T1000 (cell line): Measurements from ENCODE around the gene SLC17A5.
"Not testable (repeated sequence)": the region's sequence is repeated elsewhere in the genome, so short reads cannot be mapped to it uniquely, and the experiment has no call there.

ENCODE experiments used
- DNase-seq: peaks from one replicate; lab custom pipeline; 2025; ENCODE audit warnings: mixed read lengths; lab: John Stamatoyannopoulos, UW

SLC17A5 gene

DNA sequence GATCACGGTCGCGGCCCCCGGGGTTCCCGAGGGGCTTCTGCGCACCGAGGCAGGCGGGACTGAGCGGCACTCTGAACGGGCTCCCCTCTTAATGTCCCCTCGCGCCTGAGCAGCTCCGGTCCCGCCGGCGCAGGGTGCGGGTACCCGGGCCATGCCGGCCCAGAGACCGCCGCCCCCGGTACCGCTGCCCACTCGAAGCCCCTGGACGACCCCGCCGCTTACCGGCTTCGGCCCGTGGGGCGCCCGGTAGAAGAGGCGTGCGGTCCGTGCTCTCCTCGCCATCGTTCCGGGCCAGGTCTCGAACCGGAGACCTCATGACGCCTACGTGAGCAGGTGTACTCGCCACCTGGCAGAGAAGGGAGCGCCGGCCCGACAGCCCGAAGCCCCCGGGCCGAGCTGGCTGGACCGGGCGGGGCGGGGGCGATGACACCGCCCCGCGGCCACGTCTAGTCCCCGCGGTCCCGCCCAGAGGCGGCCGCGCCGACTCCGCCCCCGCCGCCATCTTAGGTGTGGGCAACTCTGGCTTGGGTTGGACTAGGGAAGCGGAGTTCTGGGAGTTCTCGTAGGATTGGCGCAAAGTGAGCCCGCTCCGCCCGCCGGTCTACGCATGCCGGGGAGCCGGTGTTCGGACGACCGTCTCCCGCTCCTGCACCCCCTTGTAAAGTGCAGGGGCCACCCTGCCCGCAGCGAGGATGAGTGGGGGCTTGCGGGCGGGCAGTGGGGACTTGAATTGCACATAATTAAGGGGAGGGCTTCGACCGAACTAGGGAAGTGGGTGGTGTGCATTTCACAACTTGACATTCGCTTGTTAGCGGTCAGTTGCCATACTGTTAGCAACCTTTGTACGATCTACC is at the start of gene SLC17A5:
Gene SLC17A5, minus strand, starts transcription at position 422 of the 854 bp plus-strand sequence. Its CDS starts 106 bp downstream, at position 316.
- DNase-seq, result peak; percentile 84

DNA sequence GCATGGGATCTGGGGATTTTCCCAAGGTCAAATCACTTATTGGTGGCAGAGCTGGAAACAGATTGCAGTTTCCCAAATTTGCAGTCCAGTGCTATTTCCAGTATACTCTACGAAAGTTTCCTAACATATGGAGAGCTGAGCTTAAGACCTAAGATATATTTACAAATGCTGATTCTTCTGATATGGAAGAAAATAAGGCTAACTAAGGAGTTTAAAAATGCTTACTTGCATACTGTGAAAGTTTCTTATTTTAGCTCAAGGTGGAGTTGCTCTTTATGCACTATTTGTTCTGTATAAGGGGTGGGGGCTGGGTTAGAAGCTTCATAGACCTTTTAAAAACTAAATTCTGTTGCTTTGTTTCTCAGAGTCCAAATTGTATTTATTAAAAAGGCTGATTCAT is 49.7 kb upstream of the SLC17A5 start:
- no peak for DNase-seq

GRCh38 chr6:73702444-73702843 is 48.7 kb upstream of the SLC17A5 start:
- no peak for DNase-seq

DNA sequence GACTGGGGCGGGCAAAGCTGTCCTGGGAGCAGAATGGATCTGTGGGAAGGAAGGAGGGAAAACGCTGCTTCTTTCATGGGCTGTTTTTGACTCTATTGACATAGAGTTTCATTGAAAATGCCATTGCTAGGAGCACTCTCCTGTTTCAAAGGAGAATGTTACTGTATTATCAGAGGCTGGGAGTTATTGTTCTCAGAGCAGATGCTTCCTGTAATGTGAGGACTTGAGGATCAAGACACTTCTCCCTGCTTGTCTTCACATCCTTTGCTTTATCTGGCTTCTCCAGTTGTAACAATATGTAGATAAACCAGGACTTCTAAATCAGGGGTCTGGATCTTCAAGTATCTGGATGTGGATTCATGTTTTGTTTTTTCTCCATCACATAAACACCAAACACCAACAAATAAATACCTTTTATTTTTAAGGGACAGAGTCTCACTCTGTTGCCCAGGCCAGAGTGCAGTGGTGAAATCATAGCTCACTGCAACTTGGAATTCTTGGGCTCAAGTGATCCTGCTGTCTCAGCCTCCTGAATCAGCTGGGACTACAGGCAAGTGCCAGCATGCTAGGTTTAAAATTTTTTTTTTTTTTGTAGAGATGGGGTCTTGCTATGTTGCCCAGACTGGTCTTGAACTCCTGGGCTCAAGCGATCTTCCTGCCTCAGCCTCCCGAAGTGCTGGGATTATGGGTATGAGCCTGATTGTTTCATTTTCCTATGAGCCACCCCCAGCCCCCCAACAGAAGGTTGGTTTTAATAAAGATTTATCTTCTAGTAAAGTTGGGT is 46.1 kb upstream of the SLC17A5 start:
- DNase-seq, result no peak

- DNase-seq, result no peak
Observed at GRCh38 chr6:73696966-73697655, 43.3 kb upstream of the SLC17A5 start.

DNA sequence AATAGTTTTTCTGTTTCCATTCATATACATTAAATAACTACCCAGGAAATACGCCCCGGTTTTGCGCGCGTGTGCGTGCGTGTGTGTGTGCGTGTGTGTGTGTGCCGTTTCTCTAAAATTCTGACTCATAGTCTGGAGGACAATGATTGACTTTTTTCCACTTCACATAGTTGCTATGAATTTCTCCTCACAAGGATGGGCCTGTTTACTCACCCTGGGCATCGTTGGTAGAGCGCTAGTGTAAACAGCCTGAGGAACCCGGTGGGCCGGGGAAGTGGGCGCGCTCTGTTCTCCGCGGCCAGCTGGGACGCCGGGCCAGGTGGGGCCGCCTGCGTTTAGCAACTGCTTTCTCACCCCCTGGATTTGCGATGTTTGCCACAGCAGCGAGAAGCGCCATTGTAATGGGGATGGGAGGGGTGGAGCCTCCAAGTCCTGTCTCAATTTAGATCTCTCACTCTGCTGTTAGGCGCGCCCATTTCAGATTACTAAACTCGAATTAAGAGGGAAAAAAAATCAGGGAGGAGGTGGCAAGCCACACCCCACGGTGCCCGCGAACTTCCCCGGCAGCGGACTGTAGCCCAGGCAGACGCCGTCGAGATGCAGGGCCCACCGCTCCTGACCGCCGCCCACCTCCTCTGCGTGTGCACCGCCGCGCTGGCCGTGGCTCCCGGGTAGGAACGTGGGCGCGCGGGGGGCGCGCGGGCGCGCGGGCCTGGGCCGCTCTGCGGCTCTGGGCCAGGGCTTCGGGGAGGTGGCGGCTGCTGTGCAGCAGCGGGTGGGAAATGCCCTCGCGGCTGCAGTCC is 42.0 kb upstream of the SLC17A5 start, which contains the start of gene CD109:
Gene CD109, plus strand, starts transcription at position 585 of the 803 bp plus-strand sequence. Its CDS starts 13 bp downstream, at position 598.
- peak; percentile 30 for DNase-seq

DNA sequence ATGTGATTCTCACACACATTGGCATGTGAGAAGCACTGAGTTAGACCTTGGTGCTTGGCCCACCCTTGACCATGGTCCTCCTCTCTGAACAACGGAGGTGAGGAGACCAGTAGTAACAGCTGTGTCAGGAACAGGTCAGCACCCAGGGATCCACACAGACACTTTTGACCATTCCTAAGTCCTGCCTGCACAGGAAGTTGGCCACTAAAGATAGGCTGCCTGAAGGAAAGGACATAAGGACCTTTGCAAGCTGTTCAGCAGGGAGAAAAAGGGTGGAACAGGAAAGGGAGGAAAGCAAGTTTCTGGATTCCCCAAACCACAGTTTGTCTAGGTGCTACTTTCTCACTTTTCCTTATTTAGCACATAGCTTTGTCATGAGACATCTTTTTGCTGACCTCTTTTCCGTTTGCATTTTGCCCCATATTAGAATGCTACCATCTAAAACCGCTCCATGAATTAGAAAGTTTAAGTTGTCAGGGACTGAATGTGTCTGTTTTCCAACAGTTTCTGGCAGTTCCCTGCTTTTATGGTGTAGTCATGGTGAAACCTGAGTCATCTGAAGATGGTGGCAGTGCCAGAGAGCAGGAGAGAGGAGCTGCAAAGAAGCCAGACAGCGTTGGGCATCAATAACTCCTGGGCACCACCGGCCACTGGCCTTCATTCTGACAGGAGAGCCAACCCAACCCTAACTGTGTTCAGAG is 41.1 kb upstream of the SLC17A5 start:
- peak; percentile 8 for DNase-seq

- DNase-seq, result no peak
Observed at GRCh38 chr6:73691512-73691911, 37.7 kb upstream of the SLC17A5 start.

DNA sequence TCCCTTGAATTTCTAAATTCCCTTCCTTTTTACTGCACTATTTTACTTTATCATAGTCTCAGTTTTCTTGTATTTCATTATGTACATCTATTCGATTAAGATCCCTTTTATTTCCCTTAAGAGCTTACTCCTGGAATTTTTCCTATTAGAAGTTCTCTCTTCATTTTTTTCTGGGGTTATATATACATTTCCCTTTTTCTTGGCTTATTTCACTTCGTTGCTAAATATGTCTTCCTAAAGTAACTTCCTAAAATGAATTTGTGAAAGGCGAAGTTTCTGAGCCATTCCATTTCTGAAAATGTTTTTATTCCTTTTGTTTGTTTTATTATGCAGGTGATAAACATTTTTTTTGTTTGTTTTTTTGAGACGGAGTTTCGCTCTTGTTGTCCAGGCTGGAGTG is 36.3 kb upstream of the SLC17A5 start:
- no peak for DNase-seq

GRCh38 chr6:73688351-73688750 is 34.6 kb upstream of the SLC17A5 start:
- no peak for DNase-seq

GRCh38 chr6:73683574-73683973 is 29.8 kb upstream of the SLC17A5 start:
- DNase-seq, result not testable (repeated sequence)

- DNase-seq, result no peak
Observed at GRCh38 chr6:73680289-73680918, 26.6 kb upstream of the SLC17A5 start.

DNA sequence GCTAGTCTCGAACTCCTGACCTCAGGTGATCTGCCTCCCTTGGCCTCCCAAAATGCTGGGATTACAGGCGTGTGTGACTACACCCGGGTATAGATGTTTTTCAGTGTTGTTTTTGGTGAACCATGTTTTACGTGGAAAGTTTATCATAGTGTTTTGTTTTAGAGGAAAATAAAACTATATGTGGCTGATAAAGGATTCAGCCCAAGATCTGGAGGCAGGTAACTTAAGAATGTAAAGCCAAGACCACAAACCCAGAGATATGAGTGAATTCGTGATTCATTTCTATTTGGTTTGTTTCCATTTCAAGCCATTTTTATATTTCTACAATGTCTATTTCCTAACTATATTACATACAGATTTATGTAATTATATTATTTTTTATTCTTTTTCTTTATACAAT is 26.1 kb upstream of the SLC17A5 start:
- DNase-seq, result not testable (repeated sequence)

DNA sequence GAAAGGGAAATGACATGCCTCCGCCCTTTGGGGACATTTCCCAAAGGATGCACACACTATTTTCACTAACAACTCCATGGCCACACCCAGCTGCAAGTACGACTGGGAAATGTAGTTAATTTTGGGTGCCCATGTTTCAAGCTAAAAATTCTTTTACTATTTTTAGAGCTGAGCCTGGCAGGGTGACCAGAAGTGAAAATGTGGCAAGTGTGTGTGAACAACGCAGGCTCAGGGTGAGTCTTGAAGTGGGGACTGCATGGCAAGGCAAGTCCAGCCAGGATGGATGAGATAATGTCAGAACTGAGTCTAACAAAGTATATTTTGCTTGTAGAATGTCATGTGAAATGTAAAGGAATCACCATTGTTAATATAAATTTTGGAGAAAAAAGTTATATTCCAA is 25.2 kb upstream of the SLC17A5 start:
- DNase-seq, result no peak

DNA sequence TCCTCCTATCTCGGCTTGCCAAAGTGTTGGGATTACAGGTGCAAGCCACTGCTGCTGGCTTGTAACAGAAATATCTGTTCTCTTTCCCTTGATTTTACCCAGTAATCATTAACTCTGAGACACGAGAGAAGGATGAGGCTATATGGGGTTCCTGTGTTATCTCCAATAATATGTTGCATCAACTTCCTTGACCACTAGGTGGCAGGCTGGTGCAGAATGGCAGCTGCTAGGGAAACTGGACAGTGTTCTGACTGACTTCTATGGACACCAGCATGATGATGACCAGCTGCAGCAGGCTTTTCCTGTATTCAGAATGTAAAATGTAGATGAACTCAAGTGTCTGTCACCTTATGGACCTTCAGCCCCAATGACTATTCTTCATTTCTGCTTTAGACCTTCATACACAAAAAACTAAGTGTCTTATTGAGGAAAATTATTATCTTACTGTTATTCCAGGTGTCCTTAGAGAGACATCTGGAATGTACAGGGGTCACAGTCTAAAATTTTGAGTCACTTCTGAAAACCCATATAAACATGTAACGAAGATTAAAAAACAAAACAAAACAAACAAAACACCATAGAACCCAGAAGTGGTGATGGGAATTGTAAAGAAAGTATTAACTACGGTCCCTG is 21.8 kb upstream of the SLC17A5 start:
- DNase-seq, result peak; percentile 56

DNA sequence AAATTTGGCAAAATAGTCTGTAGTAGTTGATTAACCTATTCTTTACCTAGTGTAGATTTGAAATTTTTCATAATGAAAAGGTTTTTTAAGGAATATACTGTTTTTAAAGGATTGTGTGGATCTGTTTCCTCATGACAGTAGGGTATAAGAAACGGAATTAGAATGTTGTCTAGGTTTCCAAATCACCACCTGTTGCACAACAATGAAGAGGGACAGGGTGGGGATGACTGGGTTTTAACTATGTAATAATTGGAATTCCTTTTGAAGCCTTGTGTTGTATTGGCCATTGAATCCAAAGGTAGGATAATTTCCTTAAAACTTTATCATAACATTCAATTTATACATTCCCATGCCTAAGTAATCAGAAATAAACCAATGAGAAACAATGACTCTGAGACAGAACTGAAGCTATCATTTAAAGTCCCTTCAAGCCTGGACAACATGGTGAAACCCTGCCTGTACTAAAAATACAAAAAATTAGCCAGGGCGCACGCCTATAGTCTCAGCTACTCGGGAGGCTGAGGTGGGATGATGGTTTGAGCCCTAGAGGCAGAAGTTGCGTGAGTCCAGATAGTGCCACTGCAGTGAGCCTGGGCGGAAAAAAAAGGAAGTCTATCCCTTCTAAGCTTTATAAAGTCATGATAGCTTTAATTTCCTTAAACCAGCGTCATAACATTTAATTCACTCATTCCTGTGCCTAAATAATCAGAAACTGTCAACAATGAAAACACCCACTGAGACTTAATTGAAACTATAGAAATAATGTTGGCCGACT is 18.3 kb upstream of the SLC17A5 start:
- DNase-seq, result no peak

DNA sequence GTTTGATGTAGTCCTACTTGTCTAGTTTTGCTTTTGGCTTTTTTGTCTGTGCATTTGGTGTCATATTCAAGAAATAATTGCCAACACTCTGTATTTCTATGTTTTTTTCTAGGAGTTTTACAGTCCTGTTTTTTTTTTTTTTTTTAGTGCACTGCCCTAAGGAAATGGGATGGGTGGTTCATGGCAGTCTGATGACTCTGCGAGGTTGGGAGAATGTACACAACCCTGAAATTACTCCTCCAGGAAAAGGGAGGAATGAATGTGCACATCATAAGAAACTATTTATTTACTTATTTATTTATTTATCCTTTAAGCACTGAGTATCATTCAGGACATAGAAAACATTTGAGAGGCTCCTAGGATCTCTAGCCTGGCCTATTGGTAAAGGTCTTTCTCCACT is 15.2 kb upstream of the SLC17A5 start:
- DNase-seq, result no peak

- DNase-seq, result no peak
Observed at GRCh38 chr6:73667798-73668197, 14.0 kb upstream of the SLC17A5 start.

DNA sequence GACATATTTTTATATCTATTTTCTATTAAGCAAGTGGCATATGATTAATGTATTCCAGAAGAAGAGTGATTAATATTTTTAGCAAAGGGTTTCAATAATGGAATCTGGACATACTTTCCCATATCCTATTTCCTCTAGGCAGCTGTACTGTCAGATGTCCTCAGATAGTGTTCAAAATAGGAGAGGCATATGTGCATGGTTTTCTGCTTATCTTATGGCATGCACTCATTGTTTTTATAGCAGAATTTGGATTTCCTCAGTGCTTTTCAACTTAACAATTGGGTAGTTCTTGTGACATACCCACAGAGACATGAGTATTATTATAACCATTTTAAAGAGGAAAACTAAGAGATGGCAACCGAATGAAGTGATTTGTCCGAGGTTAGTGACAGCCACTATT is 12.6 kb upstream of the SLC17A5 start:
- DNase-seq, result no peak
